ENCODE data around the gene ACBD7. TPM values are rescaled to one million over a fixed set of nuclear protein-coding genes. Genes with fewer than 3 reads are reported as not detected.

Gene ACBD7
- total and polyA plus RNA-seq, 3 donors from 2014 or later = 5.6 to 7.7 (median 6.6) TPM

DNA sequence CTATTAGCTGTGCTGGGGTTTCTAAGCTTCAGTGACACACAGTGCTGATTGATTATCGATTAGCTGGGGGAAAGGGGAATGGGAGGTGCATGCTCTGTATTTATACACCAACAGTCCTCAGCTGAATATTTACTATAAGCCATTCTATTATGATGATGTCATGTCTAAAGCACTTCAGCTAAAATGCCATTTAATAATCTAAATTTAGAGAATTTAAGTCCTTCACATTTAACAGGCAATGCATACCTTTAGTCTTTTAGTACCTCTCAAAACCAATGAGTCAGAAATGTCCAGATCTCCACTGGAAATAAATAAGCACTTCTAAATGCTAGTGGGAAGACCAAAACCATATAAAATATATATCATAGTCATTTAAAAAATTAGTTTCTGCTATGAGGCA, 33.1 kb upstream of the ACBD7 start:
- Histone ChIP-seq H3K36me3 (ENCODE audit: low read depth, missing control alignments) (no peaks in the 10 kb centered on the region), H3K9me3 (no peaks in the 10 kb centered on the region), H3K4me1 (no peaks in the 10 kb centered on the region), H3K27me3 (no peaks in the 10 kb centered on the region), H3K27ac (no peak overlapping the region), H3K4me3 (no peak overlapping the region)
- DNase-seq = no peak
- intact Hi-C loops (cut with DNase I; ENCODE audit: low total_unique reads) = no loop called here
- TF ChIP-seq CTCF (IDR thresholded peaks at IDR 0.05) (no peak), POLR2A (IDR thresholded peaks at IDR 0.05) (no peak)
- WGBS, 2 donors = 89 to 96% methylated on average over 1 of the region's 1 CpG

GRCh38 chr10:15120523-15120922, 31.9 kb upstream of the ACBD7 start:
- Histone ChIP-seq H3K9me3 (no peaks in the 10 kb centered on the region), H3K36me3 (ENCODE audit: low read depth, missing control alignments) (no peaks in the 10 kb centered on the region), H3K27ac (no peak overlapping the region), H3K4me3 (no peak overlapping the region), H3K4me1 (no peaks in the 10 kb centered on the region), H3K27me3 (no peaks in the 10 kb centered on the region)
- WGBS, 2 donors = 94 to 96% methylated on average over 5 of the region's 5 CpGs
- no peak for DNase-seq
- TF ChIP-seq CTCF (IDR thresholded peaks at IDR 0.05) = no peak
- TF ChIP-seq POLR2A (IDR thresholded peaks at IDR 0.05) = no peak
- intact Hi-C loops (cut with DNase I; ENCODE audit: low total_unique reads) = no loop called here

GRCh38 chr10:15118615-15119014, 30.0 kb upstream of the ACBD7 start:
- TF ChIP-seq POLR2A (IDR thresholded peaks at IDR 0.05) (no peak), CTCF (IDR thresholded peaks at IDR 0.05) (no peak)
- H3K9me3 ChIP-seq = no peaks in the 10 kb centered on the region
- DNase-seq = no peak
- 80 to 81% methylated on average over 1 of the region's 1 CpG for WGBS, 2 donors
- no peak overlapping the region for H3K27ac ChIP-seq
- H3K4me1 ChIP-seq = no peaks in the 10 kb centered on the region
- H3K36me3 ChIP-seq (ENCODE audit: low read depth, missing control alignments) = no peaks in the 10 kb centered on the region
- H3K27me3 ChIP-seq = no peaks in the 10 kb centered on the region
- intact Hi-C loops (cut with DNase I; ENCODE audit: low total_unique reads) = no loop called here
- H3K4me3 ChIP-seq = no peak overlapping the region

DNA sequence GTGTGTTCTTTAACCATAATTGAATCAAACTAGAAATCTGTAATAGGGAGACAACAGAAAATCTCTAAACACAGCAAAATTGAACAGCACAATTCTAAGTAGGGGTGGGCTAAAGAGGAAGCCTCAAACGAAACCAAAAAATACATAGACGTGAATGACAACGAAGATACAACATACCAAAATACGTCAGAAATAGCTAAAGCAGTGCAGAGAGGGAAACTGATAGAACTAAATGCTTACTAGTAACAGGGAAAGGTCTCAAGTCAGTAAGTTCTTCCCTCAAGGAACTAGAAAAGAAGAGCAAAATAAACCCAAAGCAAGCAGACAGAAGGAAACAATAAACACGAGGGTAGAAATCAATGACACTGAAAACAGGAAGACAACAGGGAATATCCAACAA, 27.6 kb upstream of the ACBD7 start:
- Histone ChIP-seq H3K4me1 (no peaks in the 10 kb centered on the region), H3K36me3 (ENCODE audit: low read depth, missing control alignments) (no peaks in the 10 kb centered on the region), H3K27ac (no peak overlapping the region), H3K9me3 (no peaks in the 10 kb centered on the region), H3K4me3 (no peak overlapping the region), H3K27me3 (no peaks in the 10 kb centered on the region)
- 94 to 95% methylated on average over 5 of the region's 5 CpGs for WGBS, 2 donors
- TF ChIP-seq CTCF (IDR thresholded peaks at IDR 0.05) (no peak), POLR2A (IDR thresholded peaks at IDR 0.05) (no peak)
- no peak for DNase-seq
- intact Hi-C loops (cut with DNase I; ENCODE audit: low total_unique reads) = no loop called here

- DNase-seq = no peak
- TF ChIP-seq POLR2A (IDR thresholded peaks at IDR 0.05) = no peak
- TF ChIP-seq CTCF (IDR thresholded peaks at IDR 0.05) = no peak
- Histone ChIP-seq H3K27ac (no peak overlapping the region), H3K36me3 (ENCODE audit: low read depth, missing control alignments) (no peaks in the 10 kb centered on the region), H3K4me3 (no peak overlapping the region), H3K27me3 (no peaks in the 10 kb centered on the region), H3K9me3 (no peaks in the 10 kb centered on the region), H3K4me1 (no peaks in the 10 kb centered on the region)
- intact Hi-C loops (cut with DNase I; ENCODE audit: low total_unique reads) = no loop called here
- 83 to 85% methylated on average over 4 of the region's 4 CpGs for WGBS, 2 donors
Measured at GRCh38 chr10:15113766-15114165, 25.2 kb upstream of the ACBD7 start.

All from testis (tissue), 3 donors.